CD4-positive, alpha-beta T cell treated with Interleukin-12 subunit alpha and Interleukin-12 subunit beta, for 1 hour (primary cell): Measurements from ENCODE around the gene LORICRIN.

Experiments
- DNase-seq: peaks from one replicate; pipeline ENCODE4 v3.0.0-alpha.2; 2020

LORICRIN gene

DNA sequence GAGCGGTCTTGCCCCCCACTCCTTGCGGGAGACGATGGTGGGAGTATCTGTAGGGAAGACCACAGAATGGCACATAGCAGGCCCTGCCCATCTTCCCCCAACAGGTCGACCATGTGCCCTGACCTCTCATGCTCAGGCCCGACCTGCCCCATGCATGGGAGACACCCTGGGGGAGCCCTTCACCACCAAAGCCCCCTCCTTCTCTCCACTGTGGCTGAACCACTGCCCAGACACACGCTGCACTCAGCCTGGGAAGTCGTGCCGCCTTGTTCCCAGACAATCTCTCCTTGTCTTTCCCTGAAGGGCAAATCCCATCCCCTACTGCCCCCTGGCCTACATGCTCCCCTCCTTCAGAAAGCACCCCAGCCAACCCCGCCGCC is 47.7 kb downstream of the LORICRIN start:
- DNase-seq, result no peak

DNA sequence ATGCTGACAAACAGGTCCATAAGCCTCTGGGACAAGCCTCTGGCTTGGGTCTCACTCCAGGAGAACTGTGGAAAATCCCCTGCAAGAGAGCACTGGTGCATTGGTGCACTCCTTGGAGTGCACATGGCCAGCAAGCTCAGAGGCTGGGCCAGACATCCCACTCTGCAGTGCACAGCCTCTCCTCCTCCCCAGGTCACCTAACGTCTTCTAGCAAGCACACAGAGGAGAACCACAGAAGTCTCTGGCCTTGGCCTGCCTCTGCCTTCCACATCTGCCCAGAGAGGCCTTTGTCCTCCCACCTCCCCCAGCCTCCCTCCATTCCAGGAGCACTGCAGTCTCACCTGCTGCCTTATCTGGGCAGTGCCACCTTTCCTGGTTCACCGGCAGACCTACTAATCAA is 49.1 kb downstream of the LORICRIN start:
- no peak for DNase-seq

DNA sequence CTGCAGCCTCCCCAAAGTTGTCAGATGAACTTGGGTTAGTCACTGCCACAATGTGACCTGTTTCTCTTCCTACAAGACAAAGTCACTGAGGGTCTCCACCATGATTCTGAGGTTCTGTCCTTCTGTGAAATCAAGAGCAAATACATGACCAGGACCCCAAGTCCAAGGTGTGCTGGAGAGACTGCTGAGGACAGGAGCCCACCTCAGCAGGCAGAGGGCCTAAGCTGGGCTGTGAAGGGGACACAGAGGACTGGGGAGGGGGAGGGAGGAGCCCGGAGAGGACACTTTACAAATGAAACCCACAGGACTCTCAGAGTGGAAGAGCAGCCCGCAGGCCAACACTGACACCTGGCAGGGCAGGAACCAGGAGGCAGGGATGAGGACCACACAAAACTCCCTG is 50.0 kb downstream of the LORICRIN start:
- no peak for DNase-seq

DNA sequence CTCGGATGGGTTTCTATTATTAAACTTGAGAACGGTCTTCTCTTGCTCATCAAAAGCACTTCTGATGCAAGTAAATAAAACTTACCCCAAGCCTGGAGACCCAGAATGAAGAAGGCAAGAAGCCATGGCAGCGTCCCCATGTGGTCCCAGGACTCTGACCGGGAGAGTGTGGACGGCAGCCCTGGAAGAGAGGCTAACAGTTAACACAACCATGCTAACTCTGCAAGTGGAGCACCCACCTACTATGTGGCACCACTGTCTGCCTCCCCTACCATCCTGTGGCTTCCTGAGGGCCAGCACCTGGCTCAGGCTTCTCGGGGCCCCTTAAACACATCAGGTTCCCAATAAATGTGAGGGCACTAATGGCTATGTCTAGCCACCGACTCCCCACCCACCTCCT is 51.0 kb downstream of the LORICRIN start:
- DNase-seq, result no peak
